ENCODE data around the gene ENDOG.
"Not testable (repeated sequence)": the region's sequence is repeated elsewhere in the genome, so short reads cannot be mapped to it uniquely, and the experiment has no call there.

ENDOG gene

DNA sequence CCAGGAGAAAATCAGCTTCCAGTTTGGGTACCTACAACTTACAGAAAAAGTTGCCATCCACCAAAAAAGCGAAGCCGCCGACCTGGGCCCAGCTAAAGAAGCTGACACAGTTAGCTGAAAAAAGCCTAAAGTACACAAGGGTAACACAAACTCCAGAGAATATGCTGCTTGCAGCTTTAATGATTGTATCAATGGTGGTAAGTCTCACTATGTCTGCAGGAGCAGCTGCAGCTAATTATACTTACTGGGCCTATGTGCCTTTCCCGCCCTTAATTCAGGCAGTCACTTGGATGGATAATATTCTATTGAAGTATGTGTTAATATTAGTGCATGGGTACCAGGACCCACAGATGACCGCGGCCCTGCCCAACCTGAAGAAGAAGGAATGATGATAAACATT, 36.2 kb downstream of the ENDOG start:
- not testable (repeated sequence) for DNase-seq (ENCODE audit: extremely low spot score, insufficient read length, low read depth); FAIRE-seq

DNA sequence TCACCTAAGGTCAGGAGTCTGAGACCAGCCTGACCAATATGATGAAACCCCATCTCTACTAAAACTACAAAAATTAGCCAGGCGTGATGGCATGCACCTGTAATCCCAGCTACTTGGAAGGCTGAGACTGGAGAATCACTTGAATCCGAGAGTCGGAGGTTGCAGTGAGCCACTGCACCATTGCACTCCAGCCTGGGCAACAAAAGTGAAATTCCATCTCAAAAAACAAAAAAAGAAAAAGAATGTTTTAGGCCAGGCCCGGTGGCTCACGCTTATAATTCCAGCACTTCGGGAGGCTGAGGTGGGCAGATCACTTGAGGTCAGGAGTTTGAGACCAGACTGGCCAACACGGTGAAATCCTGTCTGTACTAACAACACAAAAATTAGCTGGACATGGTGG, 40.2 kb downstream of the ENDOG start:
- not testable (repeated sequence) for FAIRE-seq; DNase-seq (ENCODE audit: extremely low spot score, insufficient read length, low read depth)

DNA sequence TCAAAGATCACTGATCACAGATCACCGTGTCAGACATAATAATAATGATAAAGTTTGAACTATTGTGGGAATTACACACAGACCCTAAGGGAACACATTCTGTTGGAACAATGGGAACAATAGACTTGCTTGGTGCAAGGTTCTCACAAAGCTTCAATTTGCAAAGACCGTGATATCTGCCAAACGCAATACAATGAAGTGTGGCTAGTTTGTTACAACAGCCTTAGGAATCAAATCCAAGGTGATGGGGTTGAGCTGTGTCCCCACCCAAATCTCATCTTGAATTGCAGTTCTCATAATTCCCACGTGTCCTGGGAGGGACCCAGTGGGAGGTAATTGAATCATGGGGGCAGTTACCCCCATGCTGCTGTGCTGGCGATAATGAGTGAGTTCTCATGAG, 42.6 kb downstream of the ENDOG start:
- DNase-seq (ENCODE audit: extremely low spot score, insufficient read length, low read depth) (no peak), FAIRE-seq (no peak)

DNA sequence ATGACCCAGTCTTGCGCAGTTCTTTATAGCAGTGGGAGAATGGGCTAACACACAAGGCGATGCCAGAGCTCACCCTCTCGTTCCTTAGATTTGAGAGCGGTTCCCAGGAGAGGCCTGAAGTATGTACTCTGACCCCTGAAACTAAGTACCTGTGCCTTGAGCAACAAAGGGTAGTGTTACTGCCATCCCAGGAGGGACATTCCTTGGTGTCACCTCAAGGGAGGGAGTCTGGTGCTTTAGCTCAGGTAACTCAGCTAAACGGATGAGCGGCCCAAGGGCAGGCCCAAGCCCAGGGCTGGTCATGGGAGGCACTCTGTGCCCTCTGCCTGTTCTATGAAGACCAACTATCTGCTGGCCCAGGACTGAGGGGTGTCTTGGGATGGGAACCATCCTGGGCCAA, 43.2 kb downstream of the ENDOG start:
- FAIRE-seq (no peak), DNase-seq (ENCODE audit: extremely low spot score, insufficient read length, low read depth) (no peak)

DNA sequence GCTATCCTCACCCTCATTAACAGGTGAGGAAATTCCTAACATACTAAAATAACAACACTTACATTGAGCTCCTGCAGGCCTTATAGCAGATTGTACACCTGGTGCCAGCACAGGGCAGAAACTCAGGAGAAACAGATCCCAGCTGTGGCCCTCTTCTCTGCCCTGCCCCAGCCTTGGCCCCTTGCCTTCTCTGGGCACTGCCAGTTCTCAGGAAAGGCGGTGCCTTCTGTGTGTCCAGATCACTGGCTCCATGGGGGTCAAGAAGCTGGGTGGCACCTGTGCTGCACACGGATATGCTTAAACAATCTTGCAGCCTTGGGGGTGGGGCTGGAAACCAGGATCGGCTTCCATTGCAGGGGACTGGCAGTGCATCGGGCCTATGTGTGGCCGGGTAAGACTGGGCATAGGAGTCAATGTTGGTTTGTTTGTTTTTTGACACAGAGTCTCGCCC, 44.1 kb downstream of the ENDOG start:
- FAIRE-seq (no peak), DNase-seq (ENCODE audit: extremely low spot score, insufficient read length, low read depth) (no peak)

DNA sequence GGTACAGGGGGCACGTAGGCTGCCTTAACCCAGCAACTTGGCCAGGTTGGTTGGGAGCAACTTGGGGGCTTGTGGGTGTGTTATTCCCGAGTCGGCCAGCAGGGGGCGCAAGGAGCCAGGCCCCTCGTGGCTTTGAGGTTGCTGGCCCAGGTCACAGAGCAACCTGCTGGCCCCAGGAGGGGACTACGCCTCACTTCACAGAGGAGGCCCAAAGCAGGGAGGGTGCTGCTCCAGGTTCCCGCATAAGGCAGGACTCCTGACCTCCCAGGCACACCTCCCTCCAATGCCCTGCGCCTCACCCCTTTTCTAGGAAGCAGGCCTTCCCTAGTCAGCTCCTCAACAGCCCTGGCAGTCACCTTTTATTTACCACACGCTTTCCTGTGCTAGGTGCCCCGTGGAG, 45.3 kb downstream of the ENDOG start:
- DNase-seq (ENCODE audit: extremely low spot score, insufficient read length, low read depth) (peak; percentile 76), FAIRE-seq (peak; percentile 61)

DNA sequence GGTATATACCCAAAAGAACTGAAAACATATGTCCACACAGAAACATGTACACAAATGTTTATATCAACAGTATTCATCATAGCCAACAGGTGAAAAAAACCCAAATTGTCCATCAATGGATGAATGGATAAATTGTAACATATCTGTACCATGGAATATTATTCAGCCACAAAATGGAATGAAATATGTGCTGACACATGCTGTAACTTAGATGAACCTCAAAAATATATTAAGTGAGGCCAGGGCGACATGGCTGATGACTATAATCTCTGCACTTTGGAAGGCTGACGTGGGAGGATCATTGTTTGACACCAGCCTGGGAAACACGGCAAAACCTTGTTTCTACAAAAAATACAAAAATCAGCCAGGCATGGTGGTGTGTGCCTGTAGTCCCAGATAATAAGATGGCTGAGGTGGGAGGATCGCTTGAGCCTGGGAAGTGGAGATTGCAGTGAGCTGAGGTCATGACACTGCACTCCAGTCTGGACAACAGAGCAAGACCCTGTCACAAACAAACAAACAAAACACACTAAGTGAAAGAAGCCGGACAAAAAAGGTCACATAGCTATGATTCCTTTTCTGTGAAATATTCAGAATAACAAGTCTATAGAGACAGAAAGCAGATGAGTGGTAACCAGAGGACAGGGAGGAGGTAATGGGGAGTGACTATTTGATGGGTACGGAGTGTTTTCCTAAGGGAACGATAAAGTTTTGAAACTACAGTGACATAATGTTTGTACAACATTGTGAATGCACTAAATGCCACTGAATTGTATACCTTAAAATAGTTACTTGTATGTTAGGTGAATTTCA, 52.0 kb downstream of the ENDOG start:
- no peak for FAIRE-seq
- no peak for DNase-seq (ENCODE audit: extremely low spot score, insufficient read length, low read depth)

DNA sequence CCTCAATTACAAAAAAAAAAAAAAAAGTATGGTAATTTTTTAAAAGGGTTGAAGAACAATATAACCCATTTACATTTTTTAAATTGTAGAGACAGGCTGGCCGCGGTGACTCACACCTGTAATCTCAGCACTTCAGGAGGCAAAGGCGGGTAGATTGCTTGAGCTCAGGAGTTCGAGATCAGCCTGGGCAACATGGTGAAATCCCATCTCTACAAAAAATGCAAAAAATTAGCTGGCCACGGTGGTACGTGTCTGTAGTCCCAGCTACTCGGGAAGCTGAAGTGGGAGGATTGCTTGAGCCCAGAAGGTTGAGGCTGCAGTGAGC, 52.6 kb downstream of the ENDOG start:
- not testable (repeated sequence) for DNase-seq (ENCODE audit: extremely low spot score, insufficient read length, low read depth); FAIRE-seq

All from GM18507 (cell line).